ENCODE measurements around the gene METTL4. TPM values are rescaled to one million over a fixed set of nuclear protein-coding genes. Genes with fewer than 3 reads are reported as not detected.

Gene METTL4, protein sequence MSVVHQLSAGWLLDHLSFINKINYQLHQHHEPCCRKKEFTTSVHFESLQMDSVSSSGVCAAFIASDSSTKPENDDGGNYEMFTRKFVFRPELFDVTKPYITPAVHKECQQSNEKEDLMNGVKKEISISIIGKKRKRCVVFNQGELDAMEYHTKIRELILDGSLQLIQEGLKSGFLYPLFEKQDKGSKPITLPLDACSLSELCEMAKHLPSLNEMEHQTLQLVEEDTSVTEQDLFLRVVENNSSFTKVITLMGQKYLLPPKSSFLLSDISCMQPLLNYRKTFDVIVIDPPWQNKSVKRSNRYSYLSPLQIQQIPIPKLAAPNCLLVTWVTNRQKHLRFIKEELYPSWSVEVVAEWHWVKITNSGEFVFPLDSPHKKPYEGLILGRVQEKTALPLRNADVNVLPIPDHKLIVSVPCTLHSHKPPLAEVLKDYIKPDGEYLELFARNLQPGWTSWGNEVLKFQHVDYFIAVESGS
- total RNA-seq (1 to 10 TPM; 3.9 to 9.9 (median 5.4) TPM), polyA plus RNA-seq (1 to 10 TPM; 4.2 to 6.0 TPM)
- long read RNA-seq, donor 1, partial matches to known transcripts, result 1 of 4 reads
- long read RNA-seq, donor 1, other reads (novel, unspliced or antisense), result 1 of 4 reads
- long read RNA-seq, donor 2, partial matches to known transcripts, result 2 of 5 reads
- long read RNA-seq, donor 2, other reads (novel, unspliced or antisense), result 1 of 5 reads
- long read RNA-seq, donor 3, transcript METTL4-203 (9 exons, 2,742 nt), result major isoform, 6 of 14 reads
- long read RNA-seq, donor 3, partial matches to known transcripts, result 5 of 14 reads
- long read RNA-seq, donor 3, other reads (novel, unspliced or antisense), result 2 of 14 reads

DNA sequence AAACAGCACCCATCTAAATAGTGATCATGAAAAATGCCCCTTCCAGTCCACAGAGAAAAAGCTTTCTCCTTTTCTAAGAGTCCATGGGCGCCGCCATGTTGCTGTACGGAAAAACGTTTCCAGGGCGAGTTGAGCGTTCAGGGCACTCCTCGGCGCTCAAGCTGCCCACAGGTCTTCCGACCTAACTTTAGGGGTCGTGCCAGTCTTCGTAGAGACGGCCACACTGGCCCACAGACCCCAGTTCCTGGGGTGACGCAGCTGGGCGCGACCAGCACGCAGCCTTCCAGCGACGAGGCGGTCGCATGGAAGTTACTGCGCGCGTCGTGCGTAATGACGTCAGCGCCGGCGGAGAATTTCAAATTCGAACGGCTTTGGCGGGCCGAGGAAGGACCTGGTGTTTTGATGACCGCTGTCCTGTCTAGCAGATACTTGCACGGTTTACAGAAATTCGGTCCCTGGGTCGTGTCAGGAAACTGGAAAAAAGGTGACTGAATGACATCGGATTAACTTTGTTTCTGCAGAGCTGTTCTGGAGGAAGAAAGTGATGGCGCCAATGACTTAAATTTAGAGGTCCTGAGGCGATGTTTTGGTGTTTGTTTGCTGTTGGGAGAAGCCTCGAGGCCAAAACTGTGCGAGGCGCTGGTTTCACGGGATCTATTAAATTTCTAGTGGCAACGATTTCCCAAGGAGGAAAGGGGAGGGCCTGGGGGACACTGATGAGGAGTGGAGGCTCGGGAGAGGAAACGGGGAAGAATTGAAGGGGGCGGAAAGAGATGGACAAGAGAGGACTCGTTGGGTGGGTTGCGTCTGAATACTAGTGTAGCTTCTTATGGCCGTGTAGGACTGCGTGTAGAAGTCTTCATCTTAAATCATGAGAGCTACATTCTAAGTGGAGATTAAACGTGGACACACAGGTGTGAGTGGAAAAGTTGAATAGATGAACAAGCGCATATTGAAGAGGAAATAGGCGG is at the start of gene METTL4, which contains the start of gene NDC80:
TSS of gene METTL4 (minus strand) at position 306 of the 971 bp plus-strand sequence. CDS start 4,289 bp downstream, outside the sequence.
TSS of gene NDC80 (plus strand) at position 358 of the 971 bp plus-strand sequence. CDS start 1,429 bp downstream, outside the sequence.
- DNase-seq, result peak; percentile 85 to 86
- intact Hi-C loops (cut with DNase I), result loop anchor here in 9 of 10 donors (2.0 to 10.0 kb wide), 5 partner anchors 66 to 86 kb away; partner anchors contain the start of gene SMCHD1 (in 8 of the 9)
- Histone ChIP-seq H3K27me3 (no peaks in the 10 kb centered on the region), H3K27ac (peak within 1 kb of the TSS; percentile 92 to 99 (median 98)), H3K36me3 (peaks cover 0 to 15% (median 3%) of the 10 kb centered on the region in 9 donors), H3K4me3 (peak within 1 kb of the TSS; percentile 47 to 88 (median 69)), H3K9me3 (no peaks in the 10 kb centered on the region), H3K4me1 (peaks cover 0 to 46% (median 18%) of the 10 kb centered on the region in 9 donors)
- TF ChIP-seq, protein P1, sequence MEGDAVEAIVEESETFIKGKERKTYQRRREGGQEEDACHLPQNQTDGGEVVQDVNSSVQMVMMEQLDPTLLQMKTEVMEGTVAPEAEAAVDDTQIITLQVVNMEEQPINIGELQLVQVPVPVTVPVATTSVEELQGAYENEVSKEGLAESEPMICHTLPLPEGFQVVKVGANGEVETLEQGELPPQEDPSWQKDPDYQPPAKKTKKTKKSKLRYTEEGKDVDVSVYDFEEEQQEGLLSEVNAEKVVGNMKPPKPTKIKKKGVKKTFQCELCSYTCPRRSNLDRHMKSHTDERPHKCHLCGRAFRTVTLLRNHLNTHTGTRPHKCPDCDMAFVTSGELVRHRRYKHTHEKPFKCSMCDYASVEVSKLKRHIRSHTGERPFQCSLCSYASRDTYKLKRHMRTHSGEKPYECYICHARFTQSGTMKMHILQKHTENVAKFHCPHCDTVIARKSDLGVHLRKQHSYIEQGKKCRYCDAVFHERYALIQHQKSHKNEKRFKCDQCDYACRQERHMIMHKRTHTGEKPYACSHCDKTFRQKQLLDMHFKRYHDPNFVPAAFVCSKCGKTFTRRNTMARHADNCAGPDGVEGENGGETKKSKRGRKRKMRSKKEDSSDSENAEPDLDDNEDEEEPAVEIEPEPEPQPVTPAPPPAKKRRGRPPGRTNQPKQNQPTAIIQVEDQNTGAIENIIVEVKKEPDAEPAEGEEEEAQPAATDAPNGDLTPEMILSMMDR (IDR thresholded peaks at IDR 0.05), result peak in 2 of 9 donors; percentile 2
- peak; percentile 94 to 98 (median 96) for ATAC-seq
- WGBS, 2 donors, result 0 to 1% methylated on average over 55 of the region's 55 CpGs

DNA sequence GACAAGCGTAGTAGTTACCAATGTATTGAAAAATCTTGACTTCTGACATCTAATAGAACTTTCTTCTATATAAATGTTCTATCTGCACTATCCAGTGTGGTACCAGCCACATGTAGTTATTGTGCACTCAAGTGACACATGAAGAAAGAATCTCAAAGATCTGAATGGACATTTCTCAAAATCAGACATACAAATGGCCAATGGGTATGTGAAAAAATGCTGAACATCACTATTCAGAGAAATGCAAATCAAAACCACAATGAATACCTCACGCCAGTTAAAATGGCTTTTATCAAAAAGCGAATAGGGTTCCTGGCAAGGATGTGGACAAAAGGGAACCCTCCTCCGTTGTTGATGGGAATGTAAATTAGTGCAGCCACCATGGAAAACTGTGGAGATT is 46.7 kb upstream of the METTL4 start:
- no peaks in the 10 kb centered on the region for H3K4me1 ChIP-seq
- H3K27me3 ChIP-seq, result no peaks in the 10 kb centered on the region
- H3K9me3 ChIP-seq, result peaks cover 0 to 9% (median 0%) of the 10 kb centered on the region in 11 donors
- H3K36me3 ChIP-seq, result peaks cover 0 to 20% (median 0%) of the 10 kb centered on the region in 9 donors
- ATAC-seq, result no peak
- intact Hi-C loops (cut with DNase I), result no loop called here
- no peak overlapping the region for H3K27ac ChIP-seq
- no peak for DNase-seq
- no peak overlapping the region for H3K4me3 ChIP-seq
- TF ChIP-seq, protein P1 (IDR thresholded peaks at IDR 0.05), result no peak
- WGBS, 2 donors, result 94 to 96% methylated on average over 4 of the region's 4 CpGs

DNA sequence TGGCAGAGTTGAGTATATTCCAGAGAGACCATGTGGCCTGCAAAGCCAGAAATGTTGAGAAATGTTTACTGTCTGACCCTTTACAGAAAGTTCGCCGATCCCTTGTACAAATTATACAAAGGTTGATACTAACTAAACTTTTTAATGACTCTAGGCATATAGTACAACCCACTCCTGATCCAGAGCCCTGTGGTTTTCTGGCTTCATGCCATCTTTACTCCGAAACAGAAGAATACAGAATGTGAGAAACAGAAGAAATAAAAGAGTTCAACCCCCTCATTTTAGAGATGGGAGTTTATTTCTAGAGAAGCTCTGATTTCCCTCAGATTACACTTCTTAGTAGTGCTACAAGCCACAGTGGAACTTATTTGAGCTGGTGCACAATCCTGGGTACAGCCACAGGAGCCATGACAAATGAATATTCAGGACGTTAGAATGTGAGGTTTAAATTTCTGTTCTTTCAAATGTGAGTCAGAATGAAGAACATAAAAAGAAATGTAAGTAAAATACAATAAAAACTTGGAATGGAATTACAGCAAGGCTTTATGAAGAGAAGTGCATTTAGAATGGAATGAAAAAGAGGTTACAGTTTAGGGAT is 46.2 kb upstream of the METTL4 start:
- Histone ChIP-seq H3K4me3 (no peak overlapping the region), H3K36me3 (peaks cover 0 to 25% (median 0%) of the 10 kb centered on the region in 9 donors), H3K4me1 (no peaks in the 10 kb centered on the region), H3K9me3 (peaks cover 0 to 9% (median 0%) of the 10 kb centered on the region in 11 donors), H3K27ac (no peak overlapping the region), H3K27me3 (no peaks in the 10 kb centered on the region)
- no peak for DNase-seq
- TF ChIP-seq, protein P1 (IDR thresholded peaks at IDR 0.05), result no peak
- ATAC-seq, result no peak
- WGBS, 2 donors, result 81 to 94% methylated on average over 4 of the region's 4 CpGs
- intact Hi-C loops (cut with DNase I), result no loop called here

All from heart right ventricle (tissue), 16 donors.